K562 (cell line): ENCODE measurements around the gene SREBF1. TPM values are rescaled to one million over a fixed set of nuclear protein-coding genes. Genes with fewer than 3 reads are reported as not detected.

Source experiments
- ATAC-seq: fragments of 200-7000 bp; cut with Tn5 transposase; 3 replicates; pipeline ENCODE4 v1.9.1; 2020; ENCODE audit warnings: moderate library complexity
- BruUV-seq: library from RNA; stranded (reverse); fragments of 400-500 nt; replicated peaks from 2 replicates; lab custom pipeline; 2021; lab: Mats Ljungman, UMichigan
- CTCF ChIA-PET: fragments of 300-600 bp; formaldehyde crosslinking; extraction: SDS; loops from one replicate; lab custom pipeline; 2021; ENCODE audit warnings: low intra/inter-chr PET ratio; lab: Yijun Ruan, JAX
- POLR2A ChIA-PET: fragments of 300-600, 350-650 bp; sonication (Branson Sonifier 250); formaldehyde crosslinking; extraction: SDS; loops from one replicate; lab custom pipeline; 2021; ENCODE audit warnings: antibody characterized with exemption, inconsistent platforms; lab: Yijun Ruan, JAX
- DNase-seq, 4 experiments: peaks; one replicate each; pipeline versions ENCODE4 v3.0.0 to v3.0.0-alpha.2; 2011 to 2018; ENCODE audit warnings: low spot score in 3 of 4, mixed read lengths in 3 of 4; ENCODE audit errors: extremely low read depth in 1 of 4
- FAIRE-seq: peaks from 2 replicates; lab custom pipeline; 2011; peaks lifted over from hg19 to GRCh38; lab: Jason Lieb, UNC
- H2AFZ ChIP-seq: 2 replicates; pipeline ENCODE4 v1.6.0; 2011; ENCODE audit warnings: low read depth, low read length, control low read depth, inconsistent platforms
- H3K27ac ChIP-seq: fragments of 200-600 bp; 3 replicates; pipeline ENCODE4 v1.8.0; 2011; ENCODE audit warnings: low read depth, mild to moderate bottlenecking, control low read depth, inconsistent platforms, low read length, moderate library complexity, mixed read lengths; ENCODE audit errors: extremely low read depth
- H3K27me3 ChIP-seq, 2 experiments: fragments of 300-600 bp in 1 of 2; 2 replicates in 1 of 2; 3 replicates in 1 of 2; pipeline versions ENCODE4 v1.6.0 to v1.8.0; 2011; ENCODE audit warnings: inconsistent platforms in 2 of 2, low read length in 2 of 2, mild to moderate bottlenecking in 1 of 2, mixed read lengths in 1 of 2, moderate library complexity in 1 of 2; ENCODE audit not compliant: control insufficient read depth in 2 of 2, insufficient read depth in 2 of 2
- H3K36me3 ChIP-seq: fragments of 300-600 bp; 3 replicates; pipeline ENCODE4 v1.8.0; 2011; ENCODE audit warnings: mild to moderate bottlenecking, low read length, inconsistent platforms; ENCODE audit not compliant: control insufficient read depth, insufficient read depth
- H3K4me1 ChIP-seq, 2 experiments: fragments of 200-600 bp in 1 of 2; replicated peaks in 1 of 2; 2 replicates in 1 of 2; 3 replicates in 1 of 2; pipeline versions ENCODE4 v1.5.1 to v1.8.0; 2011; ENCODE audit warnings: inconsistent platforms in 2 of 2, low read length in 2 of 2, mild to moderate bottlenecking in 1 of 2, mixed read lengths in 1 of 2, moderate library complexity in 1 of 2; ENCODE audit not compliant: control insufficient read depth in 2 of 2, insufficient read depth in 2 of 2
- H3K4me2 ChIP-seq: 2 replicates; pipeline ENCODE4 v1.6.1; 2011; ENCODE audit warnings: low read length, control low read depth, inconsistent platforms, mixed read lengths; ENCODE audit not compliant: insufficient read depth
- H3K4me3 ChIP-seq: fragments of 200-600 bp; sonication (generic), shearing (Covaris generic); 2 replicates; pipeline ENCODE4 v1.5.1; 2016; ENCODE audit warnings: control low read depth, inconsistent platforms
- H3K79me2 ChIP-seq: fragments of 200-600 bp; 3 replicates; pipeline ENCODE4 v1.8.0; 2011; ENCODE audit warnings: low read length, inconsistent platforms; ENCODE audit not compliant: control insufficient read depth, insufficient read depth
- H3K9ac ChIP-seq, 2 experiments: 2 replicates each; pipeline versions ENCODE4 v1.6.0 to v1.6.1; 2011; ENCODE audit warnings: low read depth in 2 of 2, low read length in 2 of 2, control low read depth in 1 of 2, inconsistent platforms in 1 of 2, mild to moderate bottlenecking in 1 of 2, mixed read lengths in 1 of 2; ENCODE audit not compliant: insufficient read depth in 1 of 2
- H3K9me1 ChIP-seq: one replicate; pipeline ENCODE4 v1.6.0; 2011; ENCODE audit warnings: inconsistent platforms, mild to moderate bottlenecking, low read length, moderate library complexity; ENCODE audit not compliant: control insufficient read depth, insufficient read depth
- H3K9me3 ChIP-seq: replicated peaks from 2 replicates; pipeline ENCODE4 v1.5.1; 2011; ENCODE audit warnings: low read depth, low read length, inconsistent platforms; ENCODE audit not compliant: control insufficient read depth, insufficient read depth
- H4K20me1 ChIP-seq: replicated peaks from 2 replicates; pipeline ENCODE4 v1.6.1; 2011; ENCODE audit warnings: low read length, inconsistent platforms, mixed read lengths; ENCODE audit not compliant: control insufficient read depth, insufficient read depth
- CTBP1 ChIP-seq: fragments of 450-650 bp; IDR thresholded peaks from 2 replicates; pipeline ENCODE4 v1.6.1; 2016; ENCODE audit warnings: borderline replicate concordance
- NFE2 ChIP-seq: IDR thresholded peaks from 2 replicates; pipeline ENCODE4 v1.6.1; 2014; ENCODE audit warnings: antibody characterized with exemption, low read depth
- POLR2G ChIP-seq: fragments of 200-400 bp; formaldehyde crosslinking; IDR thresholded peaks from 2 replicates; pipeline ENCODE4 v1.6.1; 2017; ENCODE audit warnings: low read depth, mild to moderate bottlenecking, antibody characterized with exemption, low read length, moderate library complexity
- WGBS: fragments of 100-300 bp; shearing (Covaris generic); methylation state at CpG from one replicate; pipeline ENCODE4 v1.1.6; 2016; ENCODE audit warnings: low coverage, mixed read lengths; ENCODE audit not compliant: insufficient coverage; ENCODE audit errors: missing lambda C conversion rate; 5-methylcytosine and 5-hydroxymethylcytosine counted together
- in situ Hi-C: fragments of 300-500 bp; cut with MboI; formaldehyde crosslinking; loops from 4 replicates; pipeline ENCODE4 v1.15.0; 2018; ENCODE audit warnings: inconsistent platforms, mixed read lengths
- intact Hi-C: fragments of 100-400 bp; cut with micrococcal nuclease; formaldehyde crosslinking; loops from 2 replicates; pipeline ENCODE4 v1.14.2; 2022
- polyA plus RNA-seq, 8 experiments: library from polyadenylated mRNA; depleted of rRNA in 4 of 8; stranded (reverse) in 5 of 8; unstranded in 3 of 8; fragments of >200 nt; fragmentation: Nextera tagmentation in 2 of 8; fragmentation: Illumina TruSeq in 1 of 8; extraction: Ambion mirVana in 2 of 8; extraction: Trizol in 1 of 8; gene quantifications; 2 replicates each; pipeline versions ENCODE4 v1.2.1 to v1.2.3, GENCODE V29; 2011 to 2014; ENCODE audit warnings: inconsistent platforms in 1 of 8, missing spikeins in 1 of 8
- total RNA-seq, 7 experiments: library from RNA; depleted of rRNA in 6 of 7; stranded (reverse); fragments of >200 nt in 6 of 7; fragmentation: Illumina TruSeq in 2 of 7; extraction: Trizol in 2 of 7; gene quantifications; 2 replicates each; pipeline versions ENCODE4 v1.2.1 to v1.2.3, GENCODE V29; 2011 to 2021; ENCODE audit warnings: low replicate concordance in 1 of 7

SREBF1 gene
- total and polyA plus RNA-seq, 9 of the 15 experiments (the other 6 are each of a cell fraction or from before 2014, with no cell fraction given): 1.6 to 169 (median 69.4) TPM

GRCh38 chr17:17815062-17815406 lies 21.8 kb downstream of the SREBF1 start:
- Histone ChIP-seq H3K9ac (0 out of 4 replicates have a peak overlapping the region, but pooled peaks of 1 of the 2 experiments have one; percentile 17), H3K27ac (no peak overlapping the region), H3K36me3 (peaks cover 96% of the 10 kb centered on the region; the same call in 2 of the 3 replicates), H3K27me3 (no peaks in the 10 kb centered on the region), H3K79me2 (peaks cover 29% of the 10 kb centered on the region), H3K4me3 (no peak overlapping the region), H3K4me1 (peaks cover 26 to 92% of the 10 kb centered on the region in 2 experiments), H3K4me2 (no peak overlapping the region), H4K20me1 (peaks cover 25% of the 10 kb centered on the region), H2AFZ (no peak overlapping the region), H3K9me3 (no peaks in the 10 kb centered on the region), H3K9me1 (peaks cover 4% of the 10 kb centered on the region)
- POLR2A ChIA-PET: interaction anchor here (0.9 to 1.9 kb wide), 4 partner anchors 9 to 223 kb away, joined by 3 to 8 read pairs (median 6); partner anchors contain the start of gene SREBF1
- intact Hi-C loops (no loop called here), in situ Hi-C loops (loop anchor here (5.0 kb wide), 1 partner anchor 42 kb away; no protein-coding TSS in a partner anchor)
- 61% methylated on average over 6 of the region's 8 CpGs for WGBS
- DNase-seq: no peak
- FAIRE-seq: no peak
- no TSS peak for BruUV-seq
- CTCF ChIA-PET: no interaction called here
- TF ChIP-seq POLR2G (0 out of 2 replicates have a peak, but pooled peaks have one; percentile 6), NFE2 (peak; percentile 17; the same call in 1 of the 2 replicates), CTBP1 (no peak)
- no peak for ATAC-seq
